Activated CD4-positive, alpha-beta T cell treated with anti-CD3 and anti-CD28 coated beads, Interleukin-2, amount 50 U/mL, for 1 hour (primary cell): ENCODE measurements around the gene RAPGEF4.

Experiments
- DNase-seq: peaks from one replicate; pipeline ENCODE4 v3.0.0-alpha.2; 2020

The RAPGEF4 gene

GRCh38 chr2:173048897-173049661, 313.4 kb downstream of the RAPGEF4 start:
- no peak for DNase-seq

GRCh38 chr2:173049831-173050230, 314.2 kb downstream of the RAPGEF4 start:
- no peak for DNase-seq

- no peak for DNase-seq
Observed at GRCh38 chr2:173050684-173051083, 315.0 kb downstream of the RAPGEF4 start.

- no peak for DNase-seq
Observed at GRCh38 chr2:173051463-173052215, 316.0 kb downstream of the RAPGEF4 start.

GRCh38 chr2:173053043-173053699, 317.5 kb downstream of the RAPGEF4 start:
- no peak for DNase-seq

- DNase-seq = no peak
Observed at GRCh38 chr2:173054466-173054865, 318.8 kb downstream of the RAPGEF4 start.

- no peak for DNase-seq
Observed at GRCh38 chr2:173056705-173057364, 321.2 kb downstream of the RAPGEF4 start.

GRCh38 chr2:173058097-173058496, 322.5 kb downstream of the RAPGEF4 start:
- DNase-seq = no peak

- no peak for DNase-seq
Observed at GRCh38 chr2:173058673-173059072, 323.0 kb downstream of the RAPGEF4 start.

- DNase-seq = no peak
Observed at GRCh38 chr2:173059292-173059691, 323.6 kb downstream of the RAPGEF4 start.

- no peak for DNase-seq
Observed at GRCh38 chr2:173059971-173060461, 324.4 kb downstream of the RAPGEF4 start.

GRCh38 chr2:173062801-173063200, 327.2 kb downstream of the RAPGEF4 start:
- DNase-seq = no peak

GRCh38 chr2:173064151-173064805, 328.6 kb downstream of the RAPGEF4 start:
- no peak for DNase-seq

- DNase-seq = no peak
Observed at GRCh38 chr2:173066887-173067676, 331.4 kb downstream of the RAPGEF4 start.

GRCh38 chr2:173075056-173075780, 339.6 kb downstream of the RAPGEF4 start:
- DNase-seq = no peak

GRCh38 chr2:173075781-173076580, 340.3 kb downstream of the RAPGEF4 start, which contains the start of gene MAP3K20:
Gene MAP3K20, plus strand, starts transcription at chr2:173075846. Its CDS starts 15,186 bp downstream, at chr2:173091032.
- DNase-seq = peak; percentile 20

- DNase-seq = no peak
Observed at GRCh38 chr2:173076581-173077345, 341.1 kb downstream of the RAPGEF4 start.

GRCh38 chr2:173077506-173078177, 342.0 kb downstream of the RAPGEF4 start:
- no peak for DNase-seq
